HG03558 (cell line): ENCODE measurements around the gene MYO7A.

Source experiments
- ATAC-seq: cut with Tn5 transposase; IDR thresholded peaks from one replicate; pipeline ENCODE4 v1.9.1; 2021; ENCODE audit warnings: moderate number of reproducible peaks; ENCODE audit not compliant: unreplicated experiment; ENCODE audit errors: extremely low read depth

MYO7A gene

GRCh38 chr11:77126156-77126775, 1.8 kb upstream of the MYO7A start:
- no peak for ATAC-seq

GRCh38 chr11:77126861-77127234, 1.2 kb upstream of the MYO7A start:
- no peak for ATAC-seq

- no peak for ATAC-seq
Measured at GRCh38 chr11:77127235-77127911, 673 bp upstream of the MYO7A start.

- ATAC-seq: no peak
Measured at GRCh38 chr11:77129069-77129841, 1.2 kb downstream of the MYO7A start.

GRCh38 chr11:77129842-77130756, 2.1 kb downstream of the MYO7A start:
- no peak for ATAC-seq

- no peak for ATAC-seq
Measured at GRCh38 chr11:77130763-77131513, 2.9 kb downstream of the MYO7A start.

- ATAC-seq: no peak
Measured at GRCh38 chr11:77131560-77131959, 3.5 kb downstream of the MYO7A start.

GRCh38 chr11:77135069-77135468, 7.0 kb downstream of the MYO7A start:
- ATAC-seq: no peak

GRCh38 chr11:77136074-77136473, 8.0 kb downstream of the MYO7A start:
- ATAC-seq: no peak

- ATAC-seq: no peak
Measured at GRCh38 chr11:77136784-77137420, 8.9 kb downstream of the MYO7A start.

GRCh38 chr11:77137421-77137820, 9.4 kb downstream of the MYO7A start:
- no peak for ATAC-seq

- no peak for ATAC-seq
Measured at GRCh38 chr11:77138106-77138649, 10.1 kb downstream of the MYO7A start.

GRCh38 chr11:77139201-77139600, 11.2 kb downstream of the MYO7A start:
- ATAC-seq: no peak

GRCh38 chr11:77140231-77140851, 12.3 kb downstream of the MYO7A start:
- no peak for ATAC-seq

GRCh38 chr11:77141034-77141433, 13.0 kb downstream of the MYO7A start:
- ATAC-seq: no peak

- ATAC-seq: no peak
Measured at GRCh38 chr11:77141475-77141874, 13.4 kb downstream of the MYO7A start.

- ATAC-seq: no peak
Measured at GRCh38 chr11:77142091-77142975, 14.3 kb downstream of the MYO7A start.
